ENCODE measurements around the gene CENPU.

Gene CENPU

GRCh38 chr4:184705692-184706091, 28.2 kb downstream of the CENPU start:
- DNase-seq = no peak

GRCh38 chr4:184702114-184702513, 31.8 kb downstream of the CENPU start:
- DNase-seq = no peak

- no peak for DNase-seq
Measured at GRCh38 chr4:184699941-184700340, 34.0 kb downstream of the CENPU start.

- DNase-seq = no peak
Measured at GRCh38 chr4:184697956-184698355, 35.9 kb downstream of the CENPU start.

- DNase-seq = no peak
Measured at GRCh38 chr4:184695178-184695896, 38.6 kb downstream of the CENPU start.

- no peak for DNase-seq
Measured at GRCh38 chr4:184694412-184694956, 39.4 kb downstream of the CENPU start.

- DNase-seq = no peak
Measured at GRCh38 chr4:184693056-184693455, 40.8 kb downstream of the CENPU start.

GRCh38 chr4:184689681-184690080, 44.2 kb downstream of the CENPU start:
- no peak for DNase-seq

- DNase-seq = no peak
Measured at GRCh38 chr4:184688447-184688846, 45.4 kb downstream of the CENPU start.

- no peak for DNase-seq
Measured at GRCh38 chr4:184688005-184688404, 45.9 kb downstream of the CENPU start.

GRCh38 chr4:184684491-184685189, 49.3 kb downstream of the CENPU start:
- DNase-seq = no peak

GRCh38 chr4:184681916-184682315, 52.0 kb downstream of the CENPU start:
- no peak for DNase-seq

- no peak for DNase-seq
Measured at GRCh38 chr4:184680698-184681097, 53.2 kb downstream of the CENPU start.

GRCh38 chr4:184675821-184676492, 57.9 kb downstream of the CENPU start:
- DNase-seq = no peak

GRCh38 chr4:184675018-184675417, 58.9 kb downstream of the CENPU start:
- no peak for DNase-seq

GRCh38 chr4:184674011-184674410, 59.9 kb downstream of the CENPU start:
- no peak for DNase-seq

- no peak for DNase-seq
Measured at GRCh38 chr4:184672741-184673140, 61.2 kb downstream of the CENPU start.

- no peak for DNase-seq
Measured at GRCh38 chr4:184671101-184671500, 62.8 kb downstream of the CENPU start.

GRCh38 chr4:184669251-184669650, 64.6 kb downstream of the CENPU start:
- no peak for DNase-seq

- no peak for DNase-seq
Measured at GRCh38 chr4:184668511-184669114, 65.3 kb downstream of the CENPU start.

GRCh38 chr4:184668096-184668495, 65.8 kb downstream of the CENPU start:
- no peak for DNase-seq

GRCh38 chr4:184666670-184667069, 67.2 kb downstream of the CENPU start:
- no peak for DNase-seq
